Endodermal cell (in vitro differentiated cells): Measurements from ENCODE around the gene MTA2. TPM values are rescaled to one million over a fixed set of nuclear protein-coding genes. Genes with fewer than 3 reads are reported as not detected.
"Not testable (repeated sequence)": the region's sequence is repeated elsewhere in the genome, so short reads cannot be mapped to it uniquely, and the experiment has no call there.

Experiments
- DNase-seq: peaks from one replicate; pipeline ENCODE4 v3.0.0-alpha.2; 2017
- H3K27ac ChIP-seq: 2 replicates; pipeline ENCODE4 v1.5.1; 2013; ENCODE audit warnings: mild to moderate bottlenecking, low read depth, low read length, moderate library complexity
- H3K27me3 ChIP-seq: 2 replicates; pipeline ENCODE4 v1.6.1; 2013; ENCODE audit warnings: mild to moderate bottlenecking, low read length, moderate library complexity; ENCODE audit not compliant: insufficient read depth, control insufficient read depth, poor library complexity, severe bottlenecking
- H3K36me3 ChIP-seq: 2 replicates; pipeline ENCODE4 v1.7.0; 2013; ENCODE audit warnings: mild to moderate bottlenecking, low read length, moderate library complexity; ENCODE audit not compliant: control insufficient read depth, insufficient read depth
- H3K4me1 ChIP-seq: one replicate; pipeline ENCODE4 v1.7.0; 2013; ENCODE audit warnings: low read length; ENCODE audit not compliant: control insufficient read depth, insufficient read depth
- H3K4me3 ChIP-seq: 2 replicates; pipeline ENCODE4 v1.5.1; 2013; ENCODE audit warnings: mild to moderate bottlenecking, low read length, moderate library complexity
- H3K9ac ChIP-seq: 2 replicates; pipeline ENCODE4 v1.6.1; 2013; ENCODE audit warnings: mild to moderate bottlenecking, low read length, moderate library complexity; ENCODE audit not compliant: poor library complexity, severe bottlenecking; ENCODE audit errors: extremely low read depth
- H3K9me3 ChIP-seq: 2 replicates; pipeline ENCODE4 v1.6.1; 2013; ENCODE audit warnings: mild to moderate bottlenecking, low read length, moderate library complexity; ENCODE audit not compliant: control insufficient read depth
- H3K27ac Mint-ChIP-seq: 2 replicates; pipeline ENCODE4 v1.8.0; 2020; ENCODE audit warnings: mixed read lengths
- H3K27me3 Mint-ChIP-seq: 2 replicates; pipeline ENCODE4 v1.8.0; 2021; ENCODE audit warnings: mild to moderate bottlenecking, mixed read lengths; ENCODE audit not compliant: insufficient read depth
- H3K36me3 Mint-ChIP-seq: 2 replicates; pipeline ENCODE4 v1.8.0; 2020; ENCODE audit warnings: low read depth, mixed read lengths
- H3K4me1 Mint-ChIP-seq: 2 replicates; pipeline ENCODE4 v1.8.0; 2020; ENCODE audit warnings: mixed read lengths
- H3K4me3 Mint-ChIP-seq: 2 replicates; pipeline ENCODE4 v1.8.0; 2020; ENCODE audit warnings: mild to moderate bottlenecking, moderate library complexity, mixed read lengths
- H3K9me3 Mint-ChIP-seq: 2 replicates; pipeline ENCODE4 v1.8.0; 2020; ENCODE audit warnings: mild to moderate bottlenecking, mixed read lengths
- CTCF ChIP-seq: fragments of 200-600 bp; sonication (generic); conservative IDR thresholded peaks from 2 replicates; pipeline ENCODE4 v1.5.0; 2021; ENCODE audit warnings: antibody characterized with exemption, mild to moderate bottlenecking
- WGBS, 2 experiments: methylation state at CpG; one replicate each; pipeline versions ENCODE4 v1.1.5 to v1.1.7; 2013; ENCODE audit warnings: missing lambda C conversion rate in 2 of 2, mixed read lengths in 1 of 2; ENCODE audit not compliant: insufficient coverage in 1 of 2, insufficient read length in 1 of 2; 5-methylcytosine and 5-hydroxymethylcytosine counted together
- total RNA-seq, 2 donors: library from RNA; stranded (reverse); fragmentation: NEBNext Ultra II Directional in 1 of 2; extraction: Animal tissue kit (Norgen Biotek cat#: 25700) in 1 of 2; gene quantifications; 2 replicates in 1 of 2; 3 replicates in 1 of 2; pipeline ENCODE4 v1.2.1, GENCODE V29; 2021

MTA2 gene
- total RNA-seq, 2 donors from 2014 or later = 131 to 155 TPM

DNA sequence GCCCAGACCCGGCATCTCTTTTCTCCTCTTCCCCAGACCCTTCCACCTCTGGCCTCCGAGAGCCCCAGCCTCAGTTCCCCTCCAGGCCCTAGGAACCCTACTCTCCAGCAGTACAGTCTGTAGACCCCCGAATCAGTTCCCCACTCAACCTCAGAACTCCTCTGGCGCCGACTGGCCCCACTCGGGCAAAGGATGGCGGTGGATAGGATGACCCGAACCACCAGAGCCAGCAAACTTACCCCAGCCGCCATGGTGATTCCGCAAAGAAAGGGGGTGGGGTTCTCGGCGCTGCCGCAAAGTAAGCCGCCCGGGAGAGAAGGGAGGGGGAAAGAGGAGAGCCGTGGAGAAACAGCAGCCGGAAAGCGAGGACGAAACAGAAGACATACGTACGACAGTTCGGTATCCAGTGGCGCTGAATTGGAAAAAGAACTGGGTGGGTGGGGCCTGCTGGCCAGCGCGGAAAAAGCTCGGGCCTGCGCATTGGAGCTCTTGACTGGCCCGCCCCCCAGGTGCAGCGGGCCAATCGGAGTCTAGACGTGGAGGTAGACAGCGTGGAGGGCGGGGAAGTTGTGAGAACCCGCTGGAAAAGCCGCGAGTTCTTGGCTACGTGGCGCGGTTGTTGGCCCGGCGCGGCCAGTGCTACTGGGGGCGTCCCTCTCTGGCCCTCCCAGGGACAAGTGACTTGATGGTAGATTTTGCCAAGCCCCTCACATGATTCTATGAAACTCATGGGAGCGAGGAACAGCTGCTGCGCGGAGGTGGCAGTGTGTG is 27.9 kb downstream of the MTA2 start, which contains the start of gene EEF1G:
Gene EEF1G, minus strand, starts transcription at position 300 of the 771 bp plus-strand sequence. Its CDS starts 49 bp downstream, at position 251.
- TF ChIP-seq CTCF = no peak
- H3K4me1 Mint-ChIP-seq = peaks cover 32% of the 10 kb centered on the region
- peak; percentile 100 for DNase-seq
- 0% methylated on average over 17 to 46 of the region's 46 CpGs for WGBS, 2 experiments
- H3K9me3 Mint-ChIP-seq = no peaks in the 10 kb centered on the region
- Histone ChIP-seq H3K27me3 (no peaks in the 10 kb centered on the region), H3K36me3 (peaks cover 58% of the 10 kb centered on the region), H3K4me3 (peak within 1 kb of the TSS; percentile 92), H3K27ac (peak within 1 kb of the TSS; percentile 90), H3K9me3 (no peaks in the 10 kb centered on the region), H3K9ac (peak within 1 kb of the TSS; percentile 95), H3K4me1 (peaks cover 8% of the 10 kb centered on the region)
- peak within 1 kb of the TSS; percentile 99 for H3K27ac Mint-ChIP-seq
- H3K36me3 Mint-ChIP-seq = peaks cover 69% of the 10 kb centered on the region
- H3K4me3 Mint-ChIP-seq = peak within 1 kb of the TSS; percentile 99
- H3K27me3 Mint-ChIP-seq = no peaks in the 10 kb centered on the region

- H3K4me3 Mint-ChIP-seq = peak overlapping the region; percentile 99
- H3K9me3 Mint-ChIP-seq = no peaks in the 10 kb centered on the region
- peak overlapping the region; percentile 90 for H3K27ac ChIP-seq
- WGBS, 2 experiments = 0 to 2% methylated on average over 25 to 33 of the region's 33 CpGs
- H3K36me3 Mint-ChIP-seq = peaks cover 67% of the 10 kb centered on the region
- no peaks in the 10 kb centered on the region for H3K27me3 ChIP-seq
- peaks cover 32% of the 10 kb centered on the region for H3K4me1 Mint-ChIP-seq
- H3K9ac ChIP-seq = peak overlapping the region; percentile 95
- no peaks in the 10 kb centered on the region for H3K9me3 ChIP-seq
- DNase-seq = no peak
- peak overlapping the region; percentile 92 for H3K4me3 ChIP-seq
- peaks cover 8% of the 10 kb centered on the region for H3K4me1 ChIP-seq
- peaks cover 65% of the 10 kb centered on the region for H3K36me3 ChIP-seq
- no peaks in the 10 kb centered on the region for H3K27me3 Mint-ChIP-seq
- H3K27ac Mint-ChIP-seq = peak overlapping the region; percentile 99
- no peak for TF ChIP-seq CTCF
These were observed 28.6 kb downstream of the MTA2 start for GRCh38 chr11:62573006-62573591.

GRCh38 chr11:62572431-62572830 is 29.2 kb downstream of the MTA2 start:
- Histone ChIP-seq H3K27ac (no peak overlapping the region), H3K9ac (peak overlapping the region; percentile 95), H3K27me3 (no peaks in the 10 kb centered on the region), H3K4me1 (peaks cover 8% of the 10 kb centered on the region), H3K4me3 (peak overlapping the region; percentile 92), H3K9me3 (no peaks in the 10 kb centered on the region), H3K36me3 (peaks cover 72% of the 10 kb centered on the region)
- DNase-seq = no peak
- H3K27ac Mint-ChIP-seq = peak overlapping the region; percentile 99
- no peaks in the 10 kb centered on the region for H3K9me3 Mint-ChIP-seq
- peak overlapping the region; percentile 99 for H3K4me3 Mint-ChIP-seq
- peaks cover 65% of the 10 kb centered on the region for H3K36me3 Mint-ChIP-seq
- peaks cover 33% of the 10 kb centered on the region for H3K4me1 Mint-ChIP-seq
- WGBS, 2 experiments = 81 to 100% methylated on average over 2 to 12 of the region's 12 CpGs
- no peaks in the 10 kb centered on the region for H3K27me3 Mint-ChIP-seq
- no peak for TF ChIP-seq CTCF

DNA sequence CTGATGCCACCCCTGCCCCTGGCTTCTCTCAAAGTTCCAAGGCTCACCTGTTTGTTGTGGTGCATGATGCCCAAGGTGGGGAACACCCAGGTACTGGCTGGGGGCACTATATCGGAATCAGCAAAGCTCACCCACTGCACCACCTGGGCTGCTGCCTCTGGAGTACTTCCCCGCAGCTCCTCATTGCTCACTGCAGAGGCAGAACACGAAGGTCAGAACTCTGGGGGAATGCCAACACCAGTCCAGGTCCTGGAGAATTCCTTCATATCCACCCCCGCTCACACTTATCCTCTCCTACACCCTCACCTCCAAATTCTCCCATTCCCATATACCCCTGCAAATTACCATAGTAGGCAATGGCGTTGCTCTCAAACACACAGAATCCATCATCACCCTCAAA is 30.2 kb downstream of the MTA2 start:
- not testable (repeated sequence) for H3K27me3 ChIP-seq, DNase-seq, H3K9me3 Mint-ChIP-seq, H3K4me1 ChIP-seq, H3K9ac ChIP-seq, H3K27ac ChIP-seq, H3K27me3 Mint-ChIP-seq, H3K9me3 ChIP-seq
- Mint-ChIP-seq H3K36me3 (peaks cover 64% of the 10 kb centered on the region), H3K4me1 (peaks cover 41% of the 10 kb centered on the region), H3K27ac (peak overlapping the region; percentile 18), H3K4me3 (peak overlapping the region; percentile 99)
- 95% methylated on average over 5 of the region's 5 CpGs; no CpG with 5 or more reads in 1 of the 2 experiments for WGBS, 2 experiments
- peak overlapping the region; percentile 92 for H3K4me3 ChIP-seq
- peaks cover 73% of the 10 kb centered on the region for H3K36me3 ChIP-seq

- not testable (repeated sequence) for H3K9me3 ChIP-seq, H3K27ac ChIP-seq, DNase-seq, H3K9me3 Mint-ChIP-seq, H3K9ac ChIP-seq, H3K4me1 ChIP-seq, H3K27me3 ChIP-seq, H3K27me3 Mint-ChIP-seq
- peaks cover 67% of the 10 kb centered on the region for H3K36me3 Mint-ChIP-seq
- WGBS, 2 experiments = 94 to 100% methylated on average over 2 to 5 of the region's 5 CpGs
- H3K4me1 Mint-ChIP-seq = peaks cover 47% of the 10 kb centered on the region
- peak overlapping the region; percentile 18 for H3K27ac Mint-ChIP-seq
- Histone ChIP-seq H3K36me3 (peaks cover 78% of the 10 kb centered on the region), H3K4me3 (peak overlapping the region; percentile 92)
- peak overlapping the region; percentile 99 for H3K4me3 Mint-ChIP-seq
These were observed 30.8 kb downstream of the MTA2 start for GRCh38 chr11:62570903-62571302.
